ENCODE measurements around the gene NHS. TPM values are rescaled to one million over a fixed set of nuclear protein-coding genes. Genes with fewer than 3 reads are reported as not detected.

The NHS gene
- total RNA-seq, 1 donor from 2014 or later, result 1.0 TPM

- H3K36me3 ChIP-seq (ENCODE audit: control insufficient read depth in 3 of 3, insufficient read depth in 3 of 3, low read length in 3 of 3), result no peaks in the 10 kb centered on the region
- no peak overlapping the region for H3K27ac ChIP-seq (ENCODE audit: low read depth, low read length)
These were observed 258.5 kb downstream of the NHS start for GRCh38 chrX:17633546-17633945.

GRCh38 chrX:17634542-17635207 lies 259.7 kb downstream of the NHS start:
- Histone ChIP-seq H3K27me3 (ENCODE audit: control insufficient read depth in 3 of 3, insufficient read depth in 3 of 3, low read length in 3 of 3) (no peaks in the 10 kb centered on the region), H3K9me3 (ENCODE audit: control insufficient read depth in 3 of 3, low read length in 3 of 3) (no peaks in the 10 kb centered on the region), H3K36me3 (ENCODE audit: control insufficient read depth in 3 of 3, insufficient read depth in 3 of 3, low read length in 3 of 3) (no peaks in the 10 kb centered on the region), H3K4me3 (ENCODE audit: low read length in 3 of 3) (no peak overlapping the region), H3K9ac (ENCODE audit: low read depth in 1 of 3, low read length in 3 of 3) (no peak overlapping the region), H3K4me1 (ENCODE audit: control insufficient read depth in 3 of 3, insufficient read depth in 3 of 3, low read length in 3 of 3) (peaks cover 0 to 3% (median 2%) of the 10 kb centered on the region in 3 donors), H3K27ac (ENCODE audit: low read depth, low read length) (no peak overlapping the region)

More at GRCh38 chrX:17633546-17633945, 258.5 kb downstream of the NHS start:
- Histone ChIP-seq H3K4me1 (ENCODE audit: control insufficient read depth in 3 of 3, insufficient read depth in 3 of 3, low read length in 3 of 3) (peaks cover 0 to 3% (median 2%) of the 10 kb centered on the region in 3 donors), H3K27me3 (ENCODE audit: control insufficient read depth in 3 of 3, insufficient read depth in 3 of 3, low read length in 3 of 3) (no peaks in the 10 kb centered on the region), H3K9me3 (ENCODE audit: control insufficient read depth in 3 of 3, low read length in 3 of 3) (no peaks in the 10 kb centered on the region), H3K4me3 (ENCODE audit: low read length in 3 of 3) (no peak overlapping the region), H3K9ac (ENCODE audit: low read depth in 1 of 3, low read length in 3 of 3) (no peak overlapping the region)

GRCh38 chrX:17635231-17635630 lies 260.2 kb downstream of the NHS start:
- H3K9ac ChIP-seq (ENCODE audit: low read depth in 1 of 3, low read length in 3 of 3), result no peak overlapping the region

GRCh38 chrX:17637235-17637634 lies 262.2 kb downstream of the NHS start:
- Histone ChIP-seq H3K9ac (ENCODE audit: low read depth in 1 of 3, low read length in 3 of 3) (no peak overlapping the region), H3K4me3 (ENCODE audit: low read length in 3 of 3) (no peak overlapping the region), H3K27me3 (ENCODE audit: control insufficient read depth in 3 of 3, insufficient read depth in 3 of 3, low read length in 3 of 3) (no peaks in the 10 kb centered on the region), H3K4me1 (ENCODE audit: control insufficient read depth in 3 of 3, insufficient read depth in 3 of 3, low read length in 3 of 3) (peaks cover 0 to 3% (median 2%) of the 10 kb centered on the region in 3 donors), H3K9me3 (ENCODE audit: control insufficient read depth in 3 of 3, low read length in 3 of 3) (no peaks in the 10 kb centered on the region), H3K27ac (ENCODE audit: low read depth, low read length) (no peak overlapping the region), H3K36me3 (ENCODE audit: control insufficient read depth in 3 of 3, insufficient read depth in 3 of 3, low read length in 3 of 3) (no peaks in the 10 kb centered on the region)

More at GRCh38 chrX:17635231-17635630, 260.2 kb downstream of the NHS start:
- Histone ChIP-seq H3K36me3 (ENCODE audit: control insufficient read depth in 3 of 3, insufficient read depth in 3 of 3, low read length in 3 of 3) (no peaks in the 10 kb centered on the region), H3K27me3 (ENCODE audit: control insufficient read depth in 3 of 3, insufficient read depth in 3 of 3, low read length in 3 of 3) (no peaks in the 10 kb centered on the region), H3K9me3 (ENCODE audit: control insufficient read depth in 3 of 3, low read length in 3 of 3) (no peaks in the 10 kb centered on the region), H3K4me3 (ENCODE audit: low read length in 3 of 3) (no peak overlapping the region), H3K27ac (ENCODE audit: low read depth, low read length) (no peak overlapping the region), H3K4me1 (ENCODE audit: control insufficient read depth in 3 of 3, insufficient read depth in 3 of 3, low read length in 3 of 3) (peaks cover 0 to 3% (median 2%) of the 10 kb centered on the region in 3 donors)

- H3K27me3 ChIP-seq (ENCODE audit: control insufficient read depth in 3 of 3, insufficient read depth in 3 of 3, low read length in 3 of 3), result no peaks in the 10 kb centered on the region
- no peaks in the 10 kb centered on the region for H3K9me3 ChIP-seq (ENCODE audit: control insufficient read depth in 3 of 3, low read length in 3 of 3)
- peaks cover 0 to 2% (median 0%) of the 10 kb centered on the region in 3 donors for H3K4me1 ChIP-seq (ENCODE audit: control insufficient read depth in 3 of 3, insufficient read depth in 3 of 3, low read length in 3 of 3)
- no peaks in the 10 kb centered on the region for H3K36me3 ChIP-seq (ENCODE audit: control insufficient read depth in 3 of 3, insufficient read depth in 3 of 3, low read length in 3 of 3)
- H3K27ac ChIP-seq (ENCODE audit: low read depth, low read length), result no peak overlapping the region
- H3K4me3 ChIP-seq (ENCODE audit: low read length in 3 of 3), result no peak overlapping the region
- no peak overlapping the region for H3K9ac ChIP-seq (ENCODE audit: low read depth in 1 of 3, low read length in 3 of 3)
These were observed 263.7 kb downstream of the NHS start for GRCh38 chrX:17638731-17639130.

GRCh38 chrX:17642891-17643290 lies 267.9 kb downstream of the NHS start:
- H3K4me3 ChIP-seq (ENCODE audit: low read length in 3 of 3), result no peak overlapping the region
- no peaks in the 10 kb centered on the region for H3K36me3 ChIP-seq (ENCODE audit: control insufficient read depth in 3 of 3, insufficient read depth in 3 of 3, low read length in 3 of 3)
- H3K27ac ChIP-seq (ENCODE audit: low read depth, low read length), result no peak overlapping the region
- H3K9me3 ChIP-seq (ENCODE audit: control insufficient read depth in 3 of 3, low read length in 3 of 3), result no peaks in the 10 kb centered on the region
- H3K27me3 ChIP-seq (ENCODE audit: control insufficient read depth in 3 of 3, insufficient read depth in 3 of 3, low read length in 3 of 3), result no peaks in the 10 kb centered on the region
- H3K4me1 ChIP-seq (ENCODE audit: control insufficient read depth in 3 of 3, insufficient read depth in 3 of 3, low read length in 3 of 3), result no peaks in the 10 kb centered on the region
- H3K9ac ChIP-seq (ENCODE audit: low read depth in 1 of 3, low read length in 3 of 3), result no peak overlapping the region

GRCh38 chrX:17643528-17643927 lies 268.5 kb downstream of the NHS start:
- H3K36me3 ChIP-seq (ENCODE audit: control insufficient read depth in 3 of 3, insufficient read depth in 3 of 3, low read length in 3 of 3), result no peaks in the 10 kb centered on the region
- H3K27me3 ChIP-seq (ENCODE audit: control insufficient read depth in 3 of 3, insufficient read depth in 3 of 3, low read length in 3 of 3), result no peaks in the 10 kb centered on the region
- no peaks in the 10 kb centered on the region for H3K9me3 ChIP-seq (ENCODE audit: control insufficient read depth in 3 of 3, low read length in 3 of 3)
- no peaks in the 10 kb centered on the region for H3K4me1 ChIP-seq (ENCODE audit: control insufficient read depth in 3 of 3, insufficient read depth in 3 of 3, low read length in 3 of 3)
- H3K27ac ChIP-seq (ENCODE audit: low read depth, low read length), result no peak overlapping the region
- no peak overlapping the region for H3K4me3 ChIP-seq (ENCODE audit: low read length in 3 of 3)
- no peak overlapping the region for H3K9ac ChIP-seq (ENCODE audit: low read depth in 1 of 3, low read length in 3 of 3)

GRCh38 chrX:17644001-17644400 lies 269.0 kb downstream of the NHS start:
- Histone ChIP-seq H3K36me3 (ENCODE audit: control insufficient read depth in 3 of 3, insufficient read depth in 3 of 3, low read length in 3 of 3) (no peaks in the 10 kb centered on the region), H3K27ac (ENCODE audit: low read depth, low read length) (no peak overlapping the region), H3K9ac (ENCODE audit: low read depth in 1 of 3, low read length in 3 of 3) (no peak overlapping the region), H3K27me3 (ENCODE audit: control insufficient read depth in 3 of 3, insufficient read depth in 3 of 3, low read length in 3 of 3) (no peaks in the 10 kb centered on the region), H3K4me3 (ENCODE audit: low read length in 3 of 3) (no peak overlapping the region), H3K4me1 (ENCODE audit: control insufficient read depth in 3 of 3, insufficient read depth in 3 of 3, low read length in 3 of 3) (no peaks in the 10 kb centered on the region), H3K9me3 (ENCODE audit: control insufficient read depth in 3 of 3, low read length in 3 of 3) (no peaks in the 10 kb centered on the region)

- Histone ChIP-seq H3K9ac (ENCODE audit: low read depth in 1 of 3, low read length in 3 of 3) (no peak overlapping the region), H3K36me3 (ENCODE audit: control insufficient read depth in 3 of 3, insufficient read depth in 3 of 3, low read length in 3 of 3) (no peaks in the 10 kb centered on the region), H3K9me3 (ENCODE audit: control insufficient read depth in 3 of 3, low read length in 3 of 3) (no peaks in the 10 kb centered on the region), H3K27ac (ENCODE audit: low read depth, low read length) (no peak overlapping the region), H3K4me3 (ENCODE audit: low read length in 3 of 3) (no peak overlapping the region), H3K4me1 (ENCODE audit: control insufficient read depth in 3 of 3, insufficient read depth in 3 of 3, low read length in 3 of 3) (peaks cover 2 to 13% (median 4%) of the 10 kb centered on the region in 3 donors), H3K27me3 (ENCODE audit: control insufficient read depth in 3 of 3, insufficient read depth in 3 of 3, low read length in 3 of 3) (peaks cover 0 to 6% (median 0%) of the 10 kb centered on the region in 3 donors)
These were observed 279.1 kb downstream of the NHS start for GRCh38 chrX:17654116-17654515.

GRCh38 chrX:17655211-17656034 lies 280.4 kb downstream of the NHS start:
- no peak overlapping the region for H3K9ac ChIP-seq (ENCODE audit: low read depth in 1 of 3, low read length in 3 of 3)
- no peaks in the 10 kb centered on the region for H3K9me3 ChIP-seq (ENCODE audit: control insufficient read depth in 3 of 3, low read length in 3 of 3)
- no peaks in the 10 kb centered on the region for H3K36me3 ChIP-seq (ENCODE audit: control insufficient read depth in 3 of 3, insufficient read depth in 3 of 3, low read length in 3 of 3)
- H3K27me3 ChIP-seq (ENCODE audit: control insufficient read depth in 3 of 3, insufficient read depth in 3 of 3, low read length in 3 of 3), result peaks cover 0 to 6% (median 0%) of the 10 kb centered on the region in 3 donors
- no peak overlapping the region for H3K27ac ChIP-seq (ENCODE audit: low read depth, low read length)
- H3K4me3 ChIP-seq (ENCODE audit: low read length in 3 of 3), result peak overlapping the region; percentile 44 to 63 (median 61)
- peaks cover 2 to 13% (median 4%) of the 10 kb centered on the region in 3 donors for H3K4me1 ChIP-seq (ENCODE audit: control insufficient read depth in 3 of 3, insufficient read depth in 3 of 3, low read length in 3 of 3)
